ENCODE measurements around the gene C12orf60. TPM values are rescaled to one million over a fixed set of nuclear protein-coding genes. Genes with fewer than 3 reads are reported as not detected.
A peak's percentile ranks its signal among the peaks of the same experiment; 100 is the strongest.

The C12orf60 gene
- total RNA-seq, 2 donors from 2014 or later = 2.4 to 5.1 TPM

DNA sequence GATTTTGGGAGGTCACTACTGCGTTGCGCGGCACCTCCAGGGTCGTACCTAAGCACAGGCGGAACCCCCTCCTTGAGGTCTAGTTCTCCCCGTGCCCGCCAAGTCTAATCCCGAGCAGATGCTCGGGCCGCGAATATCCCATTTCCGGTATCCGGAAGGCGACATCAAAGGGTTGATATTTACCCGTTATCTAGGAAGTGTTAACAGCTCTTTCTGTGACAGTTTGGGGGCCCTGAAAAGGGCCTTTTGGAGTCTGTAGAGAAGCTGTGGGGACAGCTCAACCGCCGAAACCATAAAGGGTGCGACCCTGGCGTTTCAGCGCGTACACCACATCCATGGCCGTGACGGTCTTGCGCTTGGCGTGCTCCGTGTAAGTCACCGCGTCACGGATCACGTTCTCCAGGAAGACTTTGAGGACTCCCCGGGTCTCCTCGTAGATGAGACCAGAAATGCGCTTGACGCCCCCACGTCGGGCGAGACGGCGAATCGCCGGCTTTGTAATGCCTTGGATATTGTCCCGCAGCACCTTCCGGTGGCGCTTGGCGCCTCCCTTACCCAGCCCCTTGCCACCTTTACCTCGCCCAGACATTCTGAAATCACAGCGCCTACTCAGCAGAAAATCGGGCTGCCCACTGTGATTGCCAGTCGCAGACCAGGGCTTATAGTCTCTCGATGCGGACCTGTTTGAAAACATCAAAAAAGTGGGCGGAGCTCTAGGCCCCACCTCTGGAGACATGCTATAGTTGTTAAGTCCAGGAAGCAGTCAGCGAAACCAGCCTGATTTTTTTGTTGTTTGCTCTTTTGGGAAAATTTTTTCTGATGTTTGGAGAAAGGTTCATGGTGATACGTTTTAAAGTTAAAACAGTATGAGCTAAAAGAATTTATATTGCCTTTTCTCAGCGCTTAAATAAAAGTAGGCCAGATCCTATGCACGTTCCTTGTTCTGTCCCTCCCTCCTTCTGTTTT is 32.7 kb upstream of the C12orf60 start:
- DNase-seq (peak; percentile 94 to 97), ATAC-seq (replicated peaks in 1 of 2) (peak; percentile 52 to 53)
- peaks cover 64% of the 10 kb centered on the region for H3K4me1 Mint-ChIP-seq (ENCODE audit: low read depth)
- H3K36me3 Mint-ChIP-seq (ENCODE audit: insufficient read depth in 2 of 2) = peaks cover 29 to 46% of the 10 kb centered on the region in 2 donors
- peak overlapping the region; percentile 98 to 99 for H3K4me3 Mint-ChIP-seq
- H3K27me3 Mint-ChIP-seq (ENCODE audit: low read depth) = no peaks in the 10 kb centered on the region
- peaks cover 2 to 7% of the 10 kb centered on the region in 2 donors for H3K9me3 Mint-ChIP-seq
- H3K27ac Mint-ChIP-seq = peak overlapping the region; percentile 99

DNA sequence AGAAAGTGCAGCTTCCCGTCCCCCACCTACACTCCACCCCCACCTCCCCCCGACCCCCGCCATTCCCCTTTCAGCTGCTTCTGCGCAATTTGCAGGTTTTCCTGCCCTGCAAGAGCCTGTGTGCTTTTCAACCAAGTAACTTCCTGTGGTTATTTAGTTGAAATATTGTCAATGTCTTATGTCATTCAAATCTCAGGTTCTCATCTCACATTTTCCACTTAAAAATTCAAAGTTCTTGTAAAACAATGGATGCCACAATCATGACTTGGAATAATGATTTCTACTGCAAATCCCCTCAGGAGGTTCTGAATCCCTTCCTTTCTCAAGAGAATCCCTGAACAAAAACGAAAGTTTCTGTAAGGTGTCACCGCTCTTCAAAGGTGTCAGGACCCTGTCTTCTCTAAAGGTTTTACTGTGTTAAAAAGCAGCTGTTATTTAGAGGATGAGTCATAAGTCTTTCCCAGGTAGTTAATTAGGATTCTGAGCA is 31.8 kb upstream of the C12orf60 start:
- H3K27me3 Mint-ChIP-seq (ENCODE audit: low read depth) = no peaks in the 10 kb centered on the region
- H3K9me3 Mint-ChIP-seq = peaks cover 0 to 2% of the 10 kb centered on the region in 2 donors
- H3K36me3 Mint-ChIP-seq (ENCODE audit: insufficient read depth in 2 of 2) = peaks cover 25 to 40% of the 10 kb centered on the region in 2 donors
- H3K4me1 Mint-ChIP-seq (ENCODE audit: low read depth) = peaks cover 68% of the 10 kb centered on the region
- H3K4me3 Mint-ChIP-seq = peak overlapping the region; percentile 98 to 99
- ATAC-seq (replicated peaks in 1 of 2) (no peak), DNase-seq (no peak)
- peak overlapping the region; percentile 99 for H3K27ac Mint-ChIP-seq

DNA sequence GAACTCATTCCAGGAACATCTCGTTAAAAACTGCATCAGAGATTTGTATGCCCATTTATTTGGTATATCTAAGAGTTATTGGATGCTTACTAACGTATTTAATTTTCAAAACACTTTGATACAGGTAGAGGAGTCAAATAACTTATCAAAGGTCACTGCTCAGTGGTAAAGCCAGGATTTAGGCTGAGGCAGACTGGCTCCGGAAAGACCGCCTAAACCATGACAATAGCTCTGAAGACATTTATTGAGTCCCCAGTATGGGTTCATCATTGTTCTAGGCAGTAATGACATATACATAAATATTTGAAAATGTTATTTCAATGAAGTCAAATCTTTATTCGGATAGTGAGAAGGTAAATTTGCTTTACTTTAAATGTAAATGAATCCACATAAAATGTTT is 30.5 kb upstream of the C12orf60 start:
- Mint-ChIP-seq H3K27me3 (ENCODE audit: low read depth) (no peaks in the 10 kb centered on the region), H3K27ac (peak overlapping the region; percentile 54), H3K9me3 (no peaks in the 10 kb centered on the region), H3K36me3 (ENCODE audit: insufficient read depth in 2 of 2) (peaks cover 19 to 30% of the 10 kb centered on the region in 2 donors), H3K4me3 (peak overlapping the region; percentile 99), H3K4me1 (ENCODE audit: low read depth) (peaks cover 60% of the 10 kb centered on the region)
- no peak for ATAC-seq (replicated peaks in 1 of 2)
- no peak for DNase-seq

DNA sequence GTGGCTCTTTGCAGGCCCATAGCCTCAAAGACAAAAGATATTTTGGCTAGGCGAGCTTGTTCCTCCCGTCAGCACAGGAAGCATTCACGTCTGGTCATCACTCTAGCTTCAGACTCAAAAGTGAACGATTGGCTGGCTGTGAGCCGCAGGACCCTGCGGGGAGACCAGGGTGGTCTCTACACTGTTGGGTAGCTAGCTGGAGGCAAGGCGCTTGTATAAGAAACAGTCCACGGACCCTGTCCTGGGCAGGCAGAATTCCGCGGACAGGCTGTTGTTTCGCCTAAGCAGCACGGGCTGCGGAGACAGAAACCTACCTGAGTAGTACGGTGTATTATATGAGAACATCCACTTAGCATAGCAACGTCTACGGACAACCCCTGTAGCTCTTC is 29.8 kb upstream of the C12orf60 start:
- peak overlapping the region; percentile 99 for H3K4me3 Mint-ChIP-seq
- peak; percentile 12 to 23 for ATAC-seq (replicated peaks in 1 of 2)
- H3K27me3 Mint-ChIP-seq (ENCODE audit: low read depth) = no peaks in the 10 kb centered on the region
- H3K27ac Mint-ChIP-seq = peak overlapping the region; percentile 97
- peaks cover 19 to 27% of the 10 kb centered on the region in 2 donors for H3K36me3 Mint-ChIP-seq (ENCODE audit: insufficient read depth in 2 of 2)
- H3K4me1 Mint-ChIP-seq (ENCODE audit: low read depth) = peaks cover 56% of the 10 kb centered on the region
- no peaks in the 10 kb centered on the region for H3K9me3 Mint-ChIP-seq
- DNase-seq = no peak

DNA sequence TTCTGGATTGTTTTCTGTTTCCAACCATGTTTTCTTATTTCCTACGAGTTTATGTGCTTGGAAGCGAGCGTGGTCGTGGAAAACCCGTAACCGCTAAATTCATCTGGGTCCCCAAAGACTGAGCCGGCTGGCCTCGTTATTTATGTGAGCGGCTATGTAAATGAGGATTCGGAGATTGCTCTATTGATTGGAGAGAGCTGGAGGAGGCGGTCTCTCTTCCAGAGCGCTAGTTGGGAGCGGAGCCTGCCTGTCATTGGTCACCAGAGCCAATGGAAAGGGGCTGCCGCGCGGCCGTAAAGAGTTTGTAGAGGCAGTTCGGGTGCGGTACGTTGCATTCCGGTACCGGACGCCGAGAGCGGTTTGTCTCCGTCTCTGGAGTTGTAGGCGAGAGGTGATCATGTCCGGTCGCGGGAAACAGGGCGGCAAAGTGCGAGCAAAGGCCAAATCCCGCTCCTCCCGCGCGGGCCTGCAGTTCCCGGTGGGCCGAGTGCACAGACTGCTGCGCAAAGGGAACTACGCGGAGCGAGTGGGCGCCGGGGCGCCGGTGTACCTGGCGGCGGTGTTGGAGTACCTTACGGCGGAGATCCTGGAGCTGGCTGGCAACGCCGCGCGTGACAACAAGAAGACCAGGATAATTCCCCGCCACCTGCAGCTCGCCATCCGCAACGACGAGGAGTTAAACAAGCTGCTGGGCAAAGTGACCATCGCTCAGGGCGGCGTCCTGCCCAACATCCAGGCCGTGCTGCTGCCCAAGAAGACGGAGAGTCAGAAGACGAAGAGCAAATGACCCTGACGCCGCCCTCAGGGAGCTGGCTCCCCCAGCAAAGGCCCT is 29.2 kb upstream of the C12orf60 start:
- DNase-seq (peak; percentile 92 to 95), ATAC-seq (replicated peaks in 1 of 2) (peak; percentile 72 to 73)
- H3K36me3 Mint-ChIP-seq (ENCODE audit: insufficient read depth in 2 of 2) = peaks cover 15 to 21% of the 10 kb centered on the region in 2 donors
- peak overlapping the region; percentile 99 for H3K4me3 Mint-ChIP-seq
- H3K4me1 Mint-ChIP-seq (ENCODE audit: low read depth) = peaks cover 50% of the 10 kb centered on the region
- H3K27ac Mint-ChIP-seq = peak overlapping the region; percentile 97
- no peaks in the 10 kb centered on the region for H3K9me3 Mint-ChIP-seq
- no peaks in the 10 kb centered on the region for H3K27me3 Mint-ChIP-seq (ENCODE audit: low read depth)

DNA sequence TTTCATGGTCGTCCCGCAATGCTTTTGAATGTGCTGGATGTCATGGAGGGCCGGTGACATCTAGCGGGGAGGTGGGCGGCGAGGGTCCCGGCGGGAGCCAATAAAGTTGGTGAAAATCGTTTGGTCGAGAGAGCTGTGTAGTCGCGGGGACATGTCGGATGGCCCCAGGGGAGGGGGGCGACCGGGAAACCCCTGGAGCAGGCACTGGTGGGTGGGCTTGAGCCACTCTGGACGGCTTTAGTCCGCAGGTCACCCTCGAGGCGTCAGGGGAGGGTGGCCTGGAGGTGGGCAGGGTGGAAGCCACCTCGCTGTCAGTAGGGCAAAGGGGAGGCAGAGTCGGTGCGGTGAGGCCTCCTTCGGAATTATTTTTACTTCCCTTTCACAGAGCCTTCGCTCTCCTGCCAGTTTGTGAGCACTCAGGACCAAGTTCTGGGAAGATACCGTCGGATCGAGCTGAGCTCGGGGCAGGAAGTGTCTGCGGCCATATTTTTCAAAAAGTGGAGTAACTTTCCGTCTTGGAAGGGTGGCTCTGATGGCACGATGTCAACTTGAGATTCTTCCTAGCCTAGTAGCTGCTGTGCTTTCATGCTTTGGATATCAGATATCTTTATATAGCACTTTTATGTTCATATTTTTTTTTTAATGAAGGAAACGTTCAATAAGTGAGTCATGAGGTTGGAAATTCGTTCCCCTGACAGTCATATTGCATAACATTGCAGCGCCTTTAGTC is 28.4 kb upstream of the C12orf60 start:
- Mint-ChIP-seq H3K36me3 (ENCODE audit: insufficient read depth in 2 of 2) (peaks cover 15 to 19% of the 10 kb centered on the region in 2 donors), H3K4me1 (ENCODE audit: low read depth) (peaks cover 54% of the 10 kb centered on the region), H3K27me3 (ENCODE audit: low read depth) (no peaks in the 10 kb centered on the region), H3K9me3 (no peaks in the 10 kb centered on the region), H3K4me3 (peak overlapping the region; percentile 99), H3K27ac (peak overlapping the region; percentile 97)
- DNase-seq (peak; percentile 39 to 42), ATAC-seq (replicated peaks in 1 of 2) (no peak)

DNA sequence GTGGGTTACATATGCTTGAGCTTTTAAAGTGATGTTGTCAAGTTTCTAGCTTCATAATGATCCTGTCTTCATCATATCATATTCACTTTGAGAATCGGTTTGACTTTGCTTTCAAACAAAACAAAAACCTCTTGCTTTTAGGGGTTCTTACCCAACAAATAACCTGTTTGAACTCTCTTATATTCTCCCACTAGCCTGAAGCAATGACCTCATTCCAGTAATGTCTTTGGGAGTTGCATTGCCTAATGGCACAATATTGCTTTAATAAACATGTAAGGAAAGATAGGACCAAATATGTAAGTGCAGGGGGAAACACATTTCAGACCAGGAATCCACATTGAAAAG is 27.9 kb upstream of the C12orf60 start:
- DNase-seq (no peak), ATAC-seq (replicated peaks in 1 of 2) (no peak)
- H3K4me3 Mint-ChIP-seq = peak overlapping the region; percentile 99
- peaks cover 54% of the 10 kb centered on the region for H3K4me1 Mint-ChIP-seq (ENCODE audit: low read depth)
- H3K27me3 Mint-ChIP-seq (ENCODE audit: low read depth) = no peaks in the 10 kb centered on the region
- H3K9me3 Mint-ChIP-seq = no peaks in the 10 kb centered on the region
- H3K36me3 Mint-ChIP-seq (ENCODE audit: insufficient read depth in 2 of 2) = peaks cover 12 to 15% of the 10 kb centered on the region in 2 donors
- peak overlapping the region; percentile 97 for H3K27ac Mint-ChIP-seq

DNA sequence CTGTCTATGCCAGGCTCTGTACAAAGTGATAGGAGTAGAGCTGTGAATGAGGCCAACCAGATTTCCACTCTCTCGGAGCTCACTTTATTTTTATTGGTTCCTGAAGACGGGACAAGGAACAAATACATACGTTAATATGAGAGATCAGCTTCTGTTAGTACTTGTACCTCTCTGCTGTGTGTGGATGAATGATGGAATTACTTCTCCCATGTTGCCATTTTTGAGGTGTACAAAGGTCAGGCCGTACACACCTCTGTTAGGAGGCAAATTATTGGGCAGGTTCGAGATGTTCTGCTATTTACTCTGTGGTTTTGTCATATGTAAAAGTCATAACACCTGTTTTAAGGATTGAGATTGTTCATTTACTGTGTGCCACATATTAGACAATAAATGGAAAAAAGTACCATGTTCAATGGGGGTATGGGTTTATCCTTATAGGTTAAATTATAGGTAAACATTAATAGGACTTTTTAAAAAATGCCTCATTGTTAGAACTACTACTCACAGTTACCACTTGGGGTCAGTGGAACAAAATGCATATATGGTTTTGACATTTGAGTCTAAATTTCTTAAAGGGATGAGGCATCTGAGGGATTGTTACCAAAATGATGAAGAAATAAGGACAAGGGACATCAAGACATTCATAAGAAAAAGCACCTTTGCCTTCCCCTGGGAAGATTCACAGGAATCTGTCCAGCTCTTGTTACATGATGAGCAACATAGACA is 27.1 kb upstream of the C12orf60 start:
- H3K36me3 Mint-ChIP-seq (ENCODE audit: insufficient read depth in 2 of 2) = peaks cover 9 to 11% of the 10 kb centered on the region in 2 donors
- peak overlapping the region; percentile 97 for H3K27ac Mint-ChIP-seq
- H3K27me3 Mint-ChIP-seq (ENCODE audit: low read depth) = no peaks in the 10 kb centered on the region
- H3K4me1 Mint-ChIP-seq (ENCODE audit: low read depth) = peaks cover 47% of the 10 kb centered on the region
- H3K9me3 Mint-ChIP-seq = no peaks in the 10 kb centered on the region
- peak overlapping the region; percentile 99 for H3K4me3 Mint-ChIP-seq
- ATAC-seq (replicated peaks in 1 of 2) (no peak), DNase-seq (no peak)

DNA sequence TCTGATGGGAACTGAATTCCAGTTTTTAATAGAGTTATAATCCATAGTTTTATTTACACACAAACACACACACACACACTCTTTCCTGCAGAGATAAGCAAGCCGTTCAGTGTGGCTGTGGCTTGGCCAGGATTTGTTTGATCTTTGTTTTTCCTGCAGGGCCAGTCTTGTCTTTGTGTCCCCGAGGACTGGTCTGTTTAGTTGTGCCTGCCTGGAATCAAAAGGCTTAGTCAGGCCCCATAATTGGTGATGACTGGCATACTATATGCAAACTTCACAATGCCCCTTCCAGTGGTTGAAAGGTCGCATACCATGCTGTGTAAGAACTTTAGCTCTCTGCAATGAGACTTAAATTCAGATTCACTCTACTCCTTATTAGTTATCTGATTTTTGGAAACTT is 26.2 kb upstream of the C12orf60 start:
- ATAC-seq (replicated peaks in 1 of 2) (no peak), DNase-seq (no peak)
- Mint-ChIP-seq H3K27ac (no peak overlapping the region), H3K4me1 (ENCODE audit: low read depth) (peaks cover 39% of the 10 kb centered on the region), H3K9me3 (no peaks in the 10 kb centered on the region), H3K36me3 (ENCODE audit: insufficient read depth in 2 of 2) (peaks cover 9 to 11% of the 10 kb centered on the region in 2 donors), H3K27me3 (ENCODE audit: low read depth) (no peaks in the 10 kb centered on the region), H3K4me3 (no peak overlapping the region)

DNA sequence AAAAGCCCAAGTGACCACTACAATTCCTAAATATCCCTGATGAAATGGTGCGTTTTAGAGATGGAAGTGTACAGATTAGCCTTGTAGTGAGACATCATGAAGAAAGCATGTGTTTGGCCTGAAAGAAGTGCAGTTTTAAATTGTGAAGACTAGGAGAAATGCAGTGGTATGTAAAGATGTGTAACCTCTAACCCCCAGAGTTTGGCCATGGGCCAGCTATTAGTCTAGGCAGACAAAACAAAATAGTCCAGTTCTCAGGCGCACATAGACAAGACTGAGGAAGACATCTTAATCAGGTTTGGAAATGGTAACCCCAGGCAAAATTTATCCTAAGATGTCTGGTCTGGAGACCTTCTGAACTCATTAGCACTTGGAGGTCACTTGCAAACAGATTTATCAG is 23.6 kb upstream of the C12orf60 start:
- Mint-ChIP-seq H3K9me3 (no peaks in the 10 kb centered on the region), H3K4me3 (no peak overlapping the region), H3K4me1 (ENCODE audit: low read depth) (peaks cover 24% of the 10 kb centered on the region), H3K36me3 (ENCODE audit: insufficient read depth in 2 of 2) (peaks cover 2 to 13% of the 10 kb centered on the region in 2 donors), H3K27me3 (ENCODE audit: low read depth) (no peaks in the 10 kb centered on the region), H3K27ac (peak overlapping the region; percentile 67)
- ATAC-seq (replicated peaks in 1 of 2) (no peak), DNase-seq (no peak)

DNA sequence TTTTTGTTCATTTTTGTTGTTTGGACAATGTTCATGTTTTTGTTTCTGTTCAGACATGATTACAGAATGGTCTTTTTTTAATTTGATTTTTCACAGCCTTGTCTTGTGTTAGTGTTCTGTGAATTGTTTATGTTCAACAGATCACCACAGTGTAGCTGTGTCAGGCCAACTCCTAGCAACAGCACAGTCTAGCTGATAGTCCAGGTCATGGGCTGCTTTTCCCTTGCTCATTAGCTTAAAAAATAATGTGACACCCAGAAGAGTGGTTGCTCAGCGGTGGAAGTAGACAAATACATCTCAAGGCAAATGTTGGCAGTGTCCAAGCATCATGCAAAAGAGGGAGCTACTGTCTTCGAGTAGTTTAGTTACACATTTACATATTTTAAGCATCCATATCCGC is 22.6 kb upstream of the C12orf60 start:
- Mint-ChIP-seq H3K27me3 (ENCODE audit: low read depth) (no peaks in the 10 kb centered on the region), H3K4me3 (no peak overlapping the region), H3K36me3 (ENCODE audit: insufficient read depth in 2 of 2) (peaks cover 0 to 12% of the 10 kb centered on the region in 2 donors), H3K4me1 (ENCODE audit: low read depth) (peaks cover 18% of the 10 kb centered on the region), H3K27ac (no peak overlapping the region), H3K9me3 (no peaks in the 10 kb centered on the region)
- DNase-seq (no peak), ATAC-seq (replicated peaks in 1 of 2) (no peak)

DNA sequence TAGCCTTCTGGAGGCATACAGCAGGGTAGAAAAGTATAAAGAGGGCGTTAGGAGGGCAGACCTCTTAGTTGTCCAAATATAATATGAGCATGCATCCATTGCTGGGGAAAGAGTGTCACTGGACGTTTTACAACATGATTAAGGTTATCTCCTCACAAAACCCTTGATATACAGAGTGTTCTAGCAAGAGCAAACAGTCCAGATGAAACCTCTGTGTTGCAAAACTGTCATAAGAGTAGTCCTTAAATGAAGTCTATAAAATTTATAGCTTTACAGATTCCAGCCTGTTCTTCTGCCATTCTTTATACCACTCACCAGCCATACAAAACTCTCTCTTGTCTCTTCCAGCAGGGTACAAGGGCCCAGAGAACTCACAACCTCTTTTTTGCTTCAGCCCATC is 21.9 kb upstream of the C12orf60 start:
- no peak overlapping the region for H3K4me3 Mint-ChIP-seq
- H3K36me3 Mint-ChIP-seq (ENCODE audit: insufficient read depth in 2 of 2) = peaks cover 0 to 16% of the 10 kb centered on the region in 2 donors
- DNase-seq (no peak), ATAC-seq (replicated peaks in 1 of 2) (no peak)
- no peak overlapping the region for H3K27ac Mint-ChIP-seq
- no peaks in the 10 kb centered on the region for H3K9me3 Mint-ChIP-seq
- H3K4me1 Mint-ChIP-seq (ENCODE audit: low read depth) = peaks cover 11% of the 10 kb centered on the region
- no peaks in the 10 kb centered on the region for H3K27me3 Mint-ChIP-seq (ENCODE audit: low read depth)
